IPS DF 6.9 (cell line): Measurements from ENCODE around the gene DAPK1.
A peak's percentile ranks its signal among the peaks of the same experiment; 100 is the strongest.

Source experiments
- DNase-seq: peaks from one replicate; pipeline ENCODE4 v3.0.0-alpha.2; 2013; ENCODE audit warnings: low read depth, low spot score
- H3K27ac ChIP-seq: one replicate; pipeline ENCODE4 v1.5.1; 2013; ENCODE audit warnings: low read length, control low read depth
- H3K27me3 ChIP-seq: 2 replicates; pipeline ENCODE4 v1.6.1; 2013; ENCODE audit warnings: mild to moderate bottlenecking, low read length; ENCODE audit not compliant: control insufficient read depth, insufficient read depth
- H3K36me3 ChIP-seq: 2 replicates; pipeline ENCODE4 v1.6.1; 2013; ENCODE audit warnings: low read length; ENCODE audit not compliant: control insufficient read depth, insufficient read depth
- H3K4me1 ChIP-seq: 2 replicates; pipeline ENCODE4 v1.6.1; 2013; ENCODE audit warnings: low read length; ENCODE audit not compliant: control insufficient read depth, insufficient read depth
- H3K4me3 ChIP-seq: 2 replicates; pipeline ENCODE4 v1.5.1; 2013; ENCODE audit warnings: mild to moderate bottlenecking, low read length
- H3K9me3 ChIP-seq: 2 replicates; pipeline ENCODE4 v1.6.1; 2013; ENCODE audit warnings: low read length, inconsistent platforms; ENCODE audit not compliant: control insufficient read depth, insufficient read depth
- WGBS: extraction: QIAGEN DNeasy Blood & Tissue Kit; methylation state at CpG from one replicate; pipeline ENCODE4 v1.1.7; 2013; ENCODE audit warnings: mixed read lengths, missing lambda C conversion rate; ENCODE audit not compliant: insufficient read length, insufficient coverage; 5-methylcytosine and 5-hydroxymethylcytosine counted together

The DAPK1 gene

GRCh38 chr9:87683751-87684626 lies 186.3 kb downstream of the DAPK1 start:
- Histone ChIP-seq H3K36me3 (peaks cover 22% of the 10 kb centered on the region), H3K9me3 (no peaks in the 10 kb centered on the region), H3K27ac (no peak overlapping the region), H3K4me3 (no peak overlapping the region), H3K4me1 (no peaks in the 10 kb centered on the region), H3K27me3 (no peaks in the 10 kb centered on the region)
- no peak for DNase-seq
- no CpG with 5 or more reads among the region's 24 CpGs for WGBS

GRCh38 chr9:87684627-87685219 lies 187.1 kb downstream of the DAPK1 start:
- Histone ChIP-seq H3K27me3 (no peaks in the 10 kb centered on the region), H3K4me3 (no peak overlapping the region), H3K27ac (no peak overlapping the region), H3K9me3 (no peaks in the 10 kb centered on the region), H3K36me3 (peaks cover 22% of the 10 kb centered on the region), H3K4me1 (no peaks in the 10 kb centered on the region)
- WGBS: no CpG with 5 or more reads among the region's 11 CpGs
- peak; percentile 16 for DNase-seq

- Histone ChIP-seq H3K4me1 (no peaks in the 10 kb centered on the region), H3K9me3 (no peaks in the 10 kb centered on the region), H3K36me3 (peaks cover 22% of the 10 kb centered on the region), H3K4me3 (no peak overlapping the region), H3K27ac (no peak overlapping the region), H3K27me3 (no peaks in the 10 kb centered on the region)
- DNase-seq: no peak
- no CpG with 5 or more reads among the region's 4 CpGs for WGBS
Observed at GRCh38 chr9:87685441-87685840, 187.8 kb downstream of the DAPK1 start.

DNA sequence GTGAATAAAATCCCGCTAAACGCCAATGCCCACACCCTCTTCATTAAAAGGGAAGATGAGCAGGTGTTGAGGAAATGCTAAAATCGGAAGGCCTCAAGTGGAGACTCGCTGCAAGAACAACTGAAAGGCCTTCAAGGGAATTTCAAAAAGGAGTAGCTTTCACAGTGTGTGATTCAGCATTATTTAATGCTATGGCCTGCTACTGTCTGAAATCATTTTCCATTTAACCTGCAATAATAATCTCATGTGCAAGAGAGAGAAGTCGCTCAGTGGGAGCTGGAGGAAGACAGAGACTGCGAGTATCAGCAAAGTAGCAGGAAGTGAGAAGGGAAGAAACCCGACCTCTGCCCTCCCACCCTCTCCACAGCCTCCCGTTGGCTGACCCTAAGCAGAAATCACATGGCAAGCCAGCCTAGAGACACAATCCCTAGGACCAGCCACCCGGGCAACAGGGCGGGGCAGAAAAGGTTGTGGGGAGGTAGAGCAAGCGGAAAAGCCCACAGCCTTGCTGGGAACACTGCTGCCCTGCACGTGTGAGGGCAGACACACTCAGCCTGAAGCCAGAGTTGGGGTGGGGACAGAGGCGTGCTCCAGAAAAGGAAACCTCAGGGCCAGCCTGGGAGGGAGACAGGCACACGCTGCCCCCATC lies 188.3 kb downstream of the DAPK1 start:
- no peaks in the 10 kb centered on the region for H3K27me3 ChIP-seq
- no peaks in the 10 kb centered on the region for H3K9me3 ChIP-seq
- WGBS: no CpG with 5 or more reads among the region's 14 CpGs
- peaks cover 22% of the 10 kb centered on the region for H3K36me3 ChIP-seq
- no peak for DNase-seq
- no peak overlapping the region for H3K4me3 ChIP-seq
- H3K4me1 ChIP-seq: no peaks in the 10 kb centered on the region
- no peak overlapping the region for H3K27ac ChIP-seq

- Histone ChIP-seq H3K4me1 (no peaks in the 10 kb centered on the region), H3K4me3 (no peak overlapping the region), H3K36me3 (peaks cover 18% of the 10 kb centered on the region), H3K27me3 (no peaks in the 10 kb centered on the region), H3K27ac (no peak overlapping the region), H3K9me3 (no peaks in the 10 kb centered on the region)
- no peak for DNase-seq
- 94% methylated on average over 2 of the region's 14 CpGs for WGBS
Observed at GRCh38 chr9:87686520-87687090, 188.9 kb downstream of the DAPK1 start.

DNA sequence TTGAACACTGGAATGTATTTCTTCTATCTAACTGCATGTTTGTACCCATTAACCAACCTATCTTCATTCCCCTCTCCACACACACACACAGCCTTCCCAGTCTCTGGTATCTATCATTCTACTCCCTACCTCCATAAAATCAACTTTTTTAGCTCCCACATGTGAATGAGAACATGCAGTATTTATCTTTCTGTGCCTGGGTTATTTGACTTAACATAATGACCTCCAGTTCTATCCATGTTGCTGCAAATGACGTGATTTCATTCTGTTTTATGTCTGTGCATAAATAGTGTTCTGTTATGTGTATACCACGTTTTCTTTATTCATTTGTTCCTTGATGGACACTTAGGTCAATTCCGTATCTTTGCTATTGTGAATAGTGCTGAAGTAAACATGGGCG lies 189.5 kb downstream of the DAPK1 start:
- WGBS: no CpG with 5 or more reads among the region's 4 CpGs
- H3K36me3 ChIP-seq: peaks cover 12% of the 10 kb centered on the region
- no peak for DNase-seq
- H3K9me3 ChIP-seq: no peaks in the 10 kb centered on the region
- no peak overlapping the region for H3K4me3 ChIP-seq
- H3K27ac ChIP-seq: no peak overlapping the region
- H3K27me3 ChIP-seq: no peaks in the 10 kb centered on the region
- H3K4me1 ChIP-seq: no peaks in the 10 kb centered on the region

- Histone ChIP-seq H3K27me3 (no peaks in the 10 kb centered on the region), H3K27ac (no peak overlapping the region), H3K9me3 (no peaks in the 10 kb centered on the region), H3K4me1 (no peaks in the 10 kb centered on the region), H3K36me3 (peaks cover 13% of the 10 kb centered on the region; the same call in 1 of the 2 replicates), H3K4me3 (no peak overlapping the region)
- WGBS: no CpG with 5 or more reads among the region's 3 CpGs
- no peak for DNase-seq
Observed at GRCh38 chr9:87694236-87694755, 196.6 kb downstream of the DAPK1 start.

DNA sequence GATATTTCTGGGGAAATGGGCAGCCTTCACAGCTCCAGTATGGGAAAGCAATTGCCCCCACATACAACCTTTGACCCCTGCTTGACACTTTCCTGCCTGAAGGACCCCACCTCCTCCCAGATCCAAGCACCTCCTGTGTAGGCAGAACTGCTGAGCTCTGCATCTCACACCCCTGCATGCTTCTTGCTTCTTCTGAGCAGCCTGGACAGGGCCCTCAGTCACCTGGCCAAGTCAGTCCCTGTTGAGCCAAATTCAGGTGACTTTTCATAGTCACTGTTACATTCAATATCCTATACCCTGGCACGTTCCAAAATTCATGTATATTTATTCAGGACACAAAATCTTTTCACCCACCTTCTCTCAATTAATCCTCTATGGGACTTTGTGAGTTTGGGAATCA lies 197.9 kb downstream of the DAPK1 start:
- Histone ChIP-seq H3K27me3 (no peaks in the 10 kb centered on the region), H3K27ac (no peak overlapping the region), H3K4me3 (no peak overlapping the region), H3K36me3 (peaks cover 13% of the 10 kb centered on the region; the same call in 1 of the 2 replicates), H3K9me3 (no peaks in the 10 kb centered on the region), H3K4me1 (no peaks in the 10 kb centered on the region)
- WGBS: 100% methylated on average over 1 of the region's 1 CpG
- no peak for DNase-seq

DNA sequence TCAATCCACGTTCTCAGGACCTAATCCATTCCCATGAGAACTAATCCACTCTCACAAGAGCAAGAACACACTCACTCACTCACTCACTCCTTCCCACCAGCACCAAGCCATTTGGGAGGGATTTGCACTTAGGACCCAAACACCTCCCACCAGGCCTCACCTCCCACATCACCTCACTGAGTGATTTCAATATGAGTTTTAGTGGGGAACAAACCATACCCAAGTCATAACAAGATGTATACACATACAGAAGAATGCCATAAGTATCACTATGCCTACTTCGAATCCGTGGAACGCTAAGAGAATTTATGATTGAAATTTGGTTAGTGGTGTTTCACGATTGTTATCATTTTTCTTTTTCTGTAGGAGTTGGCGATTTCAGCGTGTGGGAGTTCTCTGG lies 199.0 kb downstream of the DAPK1 start:
- DNase-seq: no peak
- WGBS: 100% methylated on average over 1 of the region's 7 CpGs
- Histone ChIP-seq H3K4me1 (no peaks in the 10 kb centered on the region; the same call in 1 of the 2 replicates), H3K9me3 (no peaks in the 10 kb centered on the region), H3K36me3 (peaks cover 13% of the 10 kb centered on the region; the same call in 1 of the 2 replicates), H3K27me3 (no peaks in the 10 kb centered on the region), H3K4me3 (no peak overlapping the region), H3K27ac (no peak overlapping the region)
